GM21619 (cell line): ENCODE data around the gene HSD3B2.

Experiments
- ATAC-seq: cut with Tn5 transposase; IDR thresholded peaks from one replicate; pipeline ENCODE4 v1.9.1; 2021; ENCODE audit not compliant: unreplicated experiment

The HSD3B2 gene

GRCh38 chr1:119396982-119397381, 18.0 kb upstream of the HSD3B2 start:
- ATAC-seq = no peak

DNA sequence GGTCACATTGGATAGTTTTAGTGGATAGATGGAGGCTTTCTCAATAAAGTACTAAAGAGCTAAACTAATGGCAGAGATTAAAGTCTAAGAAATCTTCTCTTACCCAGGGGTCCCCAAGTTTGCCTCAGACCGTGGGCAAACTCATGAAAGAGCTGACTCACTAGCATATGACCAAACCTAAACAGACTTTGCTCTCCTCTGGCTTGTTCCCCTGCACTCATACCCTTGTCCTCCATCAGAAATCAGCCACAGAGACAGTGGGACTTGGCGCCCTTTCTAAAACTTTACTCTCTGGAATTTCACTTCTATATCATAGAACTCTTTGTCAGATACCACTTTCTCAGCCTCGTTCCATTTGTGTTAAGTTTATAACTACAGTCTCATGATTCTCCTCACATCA, 17.0 kb upstream of the HSD3B2 start:
- ATAC-seq = no peak

GRCh38 chr1:119404736-119405135, 10.2 kb upstream of the HSD3B2 start:
- ATAC-seq = no peak

DNA sequence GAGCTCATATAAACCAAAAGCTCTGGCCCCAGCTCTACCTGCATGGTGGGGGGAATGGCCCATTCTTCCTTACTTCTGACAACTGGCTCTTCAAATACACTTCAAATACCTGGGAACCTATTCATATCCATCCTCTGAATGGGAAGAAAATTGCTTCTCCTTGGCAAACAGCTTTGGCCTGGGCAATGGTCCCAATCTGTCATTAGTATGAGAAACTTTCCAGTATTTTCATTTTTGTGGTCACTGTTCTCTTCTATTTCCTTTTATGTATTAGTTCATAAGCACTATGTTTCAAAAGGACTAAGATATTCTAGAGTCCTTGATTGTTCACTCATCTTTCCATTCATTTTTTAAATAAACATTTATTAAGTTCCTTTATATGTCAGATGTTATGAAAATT, 5.2 kb upstream of the HSD3B2 start:
- no peak for ATAC-seq

GRCh38 chr1:119410961-119411360, 4.0 kb upstream of the HSD3B2 start:
- no peak for ATAC-seq

GRCh38 chr1:119416006-119416640, 1.2 kb downstream of the HSD3B2 start:
- no peak for ATAC-seq

DNA sequence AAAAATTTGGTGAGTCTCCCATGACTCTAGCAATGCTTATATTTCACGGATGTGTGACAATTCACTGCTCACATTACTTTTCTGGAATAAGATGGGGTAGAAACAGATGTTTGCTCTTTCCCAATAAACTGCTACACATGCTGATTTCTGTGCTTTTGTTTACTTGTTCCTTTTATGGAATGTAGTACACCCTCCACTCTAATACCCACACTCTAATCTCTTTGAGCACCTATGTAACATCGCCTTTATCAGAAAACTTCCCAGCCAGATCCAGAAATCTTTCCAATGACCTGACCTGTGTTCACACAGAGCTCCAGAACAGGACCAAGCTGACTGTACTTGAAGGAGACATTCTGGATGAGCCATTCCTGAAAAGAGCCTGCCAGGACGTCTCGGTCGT, 4.2 kb downstream of the HSD3B2 start:
- ATAC-seq = no peak

GRCh38 chr1:119420638-119421037, 5.7 kb downstream of the HSD3B2 start:
- no peak for ATAC-seq

DNA sequence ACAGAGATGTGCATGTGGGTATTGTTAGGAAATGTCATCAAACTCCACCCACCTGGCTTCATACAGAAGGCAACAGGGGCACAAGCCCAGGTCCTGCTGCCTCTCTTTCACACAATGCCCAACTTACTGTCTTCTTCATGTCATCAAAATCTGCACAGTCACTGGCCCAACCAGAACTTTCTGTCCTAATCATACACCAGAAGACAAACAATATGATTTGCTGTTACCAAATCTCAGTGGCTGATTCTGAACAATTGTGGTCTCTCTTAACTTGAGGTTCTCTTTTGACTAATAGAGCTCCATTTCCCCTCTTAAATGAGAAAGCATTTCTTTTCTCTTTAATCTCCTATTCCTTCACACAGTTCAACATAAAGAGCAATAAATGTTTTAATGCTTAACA, 7.7 kb downstream of the HSD3B2 start:
- no peak for ATAC-seq

DNA sequence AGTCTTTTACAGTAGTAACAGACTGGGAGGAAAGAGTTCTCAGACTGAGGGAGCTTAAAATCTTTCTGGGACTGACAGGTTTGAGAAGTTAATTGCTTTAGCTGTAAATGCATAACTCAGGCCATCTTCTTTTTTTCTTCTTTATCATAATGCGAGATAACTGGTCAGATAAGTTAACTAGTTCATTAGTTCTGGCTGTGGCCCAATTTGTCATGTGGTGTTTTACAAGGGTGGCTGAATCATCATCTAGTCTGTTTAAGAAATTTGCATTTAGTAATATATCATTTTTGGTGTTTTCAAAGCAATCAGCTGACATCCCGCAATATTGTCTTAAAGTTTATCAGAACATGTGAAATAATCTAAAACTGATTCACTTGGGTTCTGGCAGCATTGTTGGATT, 14.0 kb downstream of the HSD3B2 start:
- ATAC-seq = no peak

DNA sequence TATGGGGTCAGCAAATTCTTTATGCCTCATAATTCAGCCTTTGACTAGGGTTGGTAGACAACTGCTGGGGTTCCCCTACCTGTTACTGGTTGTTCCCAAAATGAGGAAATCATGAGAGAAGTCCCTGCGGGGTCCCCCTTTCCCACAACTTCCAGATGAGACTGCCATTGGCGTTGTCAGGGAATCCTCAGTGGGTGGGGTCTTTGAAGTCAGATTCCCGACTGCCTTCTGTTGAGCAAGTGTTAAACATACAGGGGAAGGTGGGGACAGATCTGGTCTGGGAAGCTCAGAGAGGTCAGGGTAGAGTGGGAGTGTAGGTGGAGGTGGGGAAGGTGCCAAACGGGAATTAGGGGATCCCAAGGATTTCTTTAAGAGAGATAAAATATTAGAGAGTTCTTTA, 14.7 kb downstream of the HSD3B2 start:
- no peak for ATAC-seq

DNA sequence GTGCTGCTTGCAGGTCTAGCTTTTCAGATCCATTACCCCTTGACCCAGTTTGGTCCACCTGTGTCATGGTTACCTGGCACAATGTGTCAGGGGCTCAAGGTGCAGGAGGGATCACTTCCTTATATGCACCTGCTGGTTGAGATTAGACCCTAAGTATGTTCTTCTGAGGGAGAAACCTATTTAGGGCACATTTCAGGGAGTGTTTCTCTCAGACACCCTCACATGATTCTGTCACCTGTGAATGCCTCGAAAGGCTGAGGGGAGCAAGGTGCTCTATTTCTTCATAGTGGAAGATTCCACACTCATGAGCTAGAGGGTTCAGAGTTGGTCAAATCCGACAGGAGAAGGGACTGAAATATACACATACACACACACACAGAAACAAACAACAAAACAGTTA, 15.5 kb downstream of the HSD3B2 start:
- ATAC-seq = no peak

- no peak for ATAC-seq
Measured at GRCh38 chr1:119431836-119432235, 16.9 kb downstream of the HSD3B2 start.

- ATAC-seq = no peak
Measured at GRCh38 chr1:119435052-119435451, 20.1 kb downstream of the HSD3B2 start.

- ATAC-seq = no peak
Measured at GRCh38 chr1:119438761-119439160, 23.8 kb downstream of the HSD3B2 start.

DNA sequence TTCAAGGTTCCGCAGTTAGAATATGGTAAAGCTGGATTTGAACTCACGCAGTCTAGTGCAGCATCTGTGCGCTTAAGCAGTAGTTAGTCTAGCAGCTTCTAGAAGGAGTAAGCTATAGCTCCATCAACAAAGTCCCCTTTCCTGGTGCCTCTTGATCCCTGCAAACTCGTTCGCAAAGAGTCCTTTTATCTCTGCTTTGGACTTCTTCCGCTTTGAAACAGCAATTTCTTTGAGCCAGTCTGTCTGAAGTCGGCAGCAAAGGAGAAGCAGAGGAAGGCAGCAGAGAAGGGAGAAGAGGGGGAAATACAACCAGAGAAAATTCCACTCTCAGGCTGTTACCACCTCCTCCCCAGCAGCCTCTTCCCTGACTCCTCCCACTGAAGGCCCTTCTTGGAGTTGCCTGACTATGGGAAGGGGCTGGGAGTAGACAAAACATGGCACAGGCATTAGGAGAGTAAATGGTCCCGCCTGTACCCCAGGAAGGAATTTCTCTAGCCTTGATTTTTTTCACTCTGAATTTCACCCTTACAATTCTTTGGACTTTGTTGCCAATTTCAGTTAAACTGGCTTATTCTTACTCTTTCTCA, 25.9 kb downstream of the HSD3B2 start:
- ATAC-seq = no peak

GRCh38 chr1:119442756-119443155, 27.8 kb downstream of the HSD3B2 start:
- no peak for ATAC-seq

- ATAC-seq = no peak
Measured at GRCh38 chr1:119446321-119446720, 31.4 kb downstream of the HSD3B2 start.

DNA sequence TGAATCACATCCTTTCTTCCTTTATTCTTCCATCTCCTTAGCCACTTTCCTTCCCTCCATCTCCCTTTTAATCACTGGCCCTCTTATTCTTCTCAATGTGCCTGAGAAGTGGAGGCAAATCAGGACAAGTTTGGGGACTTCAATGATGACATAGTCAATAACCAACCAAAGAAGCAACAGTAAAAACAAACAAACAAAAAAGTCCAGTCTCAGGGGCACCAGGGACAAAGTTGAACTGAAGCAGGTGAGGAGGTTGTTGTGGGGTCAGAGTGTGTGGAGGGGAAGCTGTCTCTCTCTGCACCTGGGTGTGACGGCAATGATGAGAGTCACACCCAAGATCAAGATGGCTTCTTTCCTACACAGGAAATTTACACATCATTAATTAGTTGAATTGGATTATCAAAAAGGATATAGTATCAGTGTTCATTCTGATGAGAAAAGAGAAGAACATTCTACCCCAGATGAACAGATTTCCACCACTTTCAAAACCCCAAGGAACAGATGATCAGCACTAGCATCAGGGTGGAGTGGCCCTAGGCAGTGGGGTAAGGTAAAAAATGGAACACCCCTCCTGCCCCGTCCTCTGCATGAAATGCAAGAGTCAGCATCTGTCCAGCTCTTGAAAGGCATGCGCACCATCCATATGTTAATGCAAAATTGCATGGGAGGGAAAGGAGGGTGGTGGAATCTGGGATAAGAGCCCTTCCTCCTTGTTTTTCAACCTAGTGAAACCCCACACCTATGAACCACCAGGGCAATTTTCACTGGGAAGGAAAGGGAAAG, 32.6 kb downstream of the HSD3B2 start:
- ATAC-seq = no peak

- ATAC-seq = no peak
Measured at GRCh38 chr1:119448127-119448511, 33.2 kb downstream of the HSD3B2 start.

- no peak for ATAC-seq
Measured at GRCh38 chr1:119449971-119450370, 35.0 kb downstream of the HSD3B2 start.

- ATAC-seq = no peak
Measured at GRCh38 chr1:119451158-119451557, 36.2 kb downstream of the HSD3B2 start.
